KMS-11 (cell line): ENCODE results near the gene FRMPD4.

Source experiments
- H2AFZ ChIP-seq: fragments of 200-600 bp; sonication (generic); 2 replicates; pipeline ENCODE4 v1.6.1; 2016; ENCODE audit warnings: antibody characterized with exemption, mixed run types, low read depth
- H3K27ac ChIP-seq: fragments of 200-600 bp; sonication (generic); 2 replicates; pipeline ENCODE4 v1.6.1; 2016; ENCODE audit warnings: mild to moderate bottlenecking, mixed run types
- H3K27me3 ChIP-seq: fragments of 200-600 bp; sonication (generic); 2 replicates; pipeline ENCODE4 v1.6.1; 2017; ENCODE audit warnings: mild to moderate bottlenecking, low read depth, mixed run types, moderate library complexity; ENCODE audit not compliant: insufficient read depth
- H3K36me3 ChIP-seq: fragments of 200-600 bp; sonication (generic); 2 replicates; pipeline ENCODE4 v1.6.1; 2017; ENCODE audit warnings: mild to moderate bottlenecking, mixed run types; ENCODE audit not compliant: insufficient read depth
- H3K4me1 ChIP-seq: fragments of 200-600 bp; sonication (generic); 2 replicates; pipeline ENCODE4 v1.6.1; 2016; ENCODE audit warnings: mild to moderate bottlenecking, low read depth, mixed run types; ENCODE audit not compliant: poor library complexity, severe bottlenecking
- H3K4me2 ChIP-seq: fragments of 200-600 bp; sonication (generic); 2 replicates; pipeline ENCODE4 v1.7.0; 2016; ENCODE audit warnings: mild to moderate bottlenecking, mixed run types
- H3K4me3 ChIP-seq: fragments of 200-600 bp; sonication (generic); IDR thresholded peaks from 2 replicates; pipeline ENCODE4 v1.6.1; 2017; ENCODE audit warnings: low read depth, low read length, mixed read lengths; ENCODE audit not compliant: insufficient read depth
- H3K79me2 ChIP-seq: fragments of 200-600 bp; sonication (generic); 2 replicates; pipeline ENCODE4 v1.6.1; 2016; ENCODE audit warnings: low read depth, mixed run types; ENCODE audit not compliant: insufficient read depth
- H3K9ac ChIP-seq: fragments of 200-600 bp; sonication (generic); 2 replicates; pipeline ENCODE4 v1.6.1; 2016; ENCODE audit warnings: mild to moderate bottlenecking, mixed run types
- H4K20me1 ChIP-seq: fragments of 200-600 bp; sonication (generic); 2 replicates; pipeline ENCODE4 v1.6.1; 2016; ENCODE audit warnings: mild to moderate bottlenecking, mixed run types; ENCODE audit not compliant: insufficient read depth
- CTCF ChIP-seq: fragments of 200-600 bp; sonication (generic); conservative IDR thresholded peaks from 2 replicates; pipeline ENCODE4 v1.6.1; 2017; ENCODE audit warnings: low read depth, mild to moderate bottlenecking, antibody characterized with exemption, low read length, moderate library complexity, mixed read lengths

FRMPD4 gene

GRCh38 chrX:12322031-12322430, 183.8 kb downstream of the FRMPD4 start:
- no peak overlapping the region for H3K9ac ChIP-seq
- no peak overlapping the region for H2AFZ ChIP-seq
- H3K36me3 ChIP-seq = no peaks in the 10 kb centered on the region
- TF ChIP-seq CTCF = no peak
- no peaks in the 10 kb centered on the region for H3K4me1 ChIP-seq
- no peak overlapping the region for H3K27ac ChIP-seq
- no peak overlapping the region for H3K4me3 ChIP-seq
- no peaks in the 10 kb centered on the region for H3K27me3 ChIP-seq
- H3K4me2 ChIP-seq = no peak overlapping the region
- H4K20me1 ChIP-seq = no peaks in the 10 kb centered on the region
- H3K79me2 ChIP-seq = no peaks in the 10 kb centered on the region

GRCh38 chrX:12325171-12325570, 186.9 kb downstream of the FRMPD4 start:
- Histone ChIP-seq H3K27me3 (no peaks in the 10 kb centered on the region), H3K4me3 (no peak overlapping the region), H3K79me2 (no peaks in the 10 kb centered on the region), H3K4me1 (no peaks in the 10 kb centered on the region), H2AFZ (no peak overlapping the region), H4K20me1 (no peaks in the 10 kb centered on the region), H3K36me3 (no peaks in the 10 kb centered on the region), H3K27ac (no peak overlapping the region), H3K4me2 (no peak overlapping the region), H3K9ac (no peak overlapping the region)
- no peak for TF ChIP-seq CTCF

- no peak for TF ChIP-seq CTCF
- Histone ChIP-seq H3K9ac (no peak overlapping the region), H3K27me3 (no peaks in the 10 kb centered on the region), H3K36me3 (no peaks in the 10 kb centered on the region), H3K4me1 (no peaks in the 10 kb centered on the region), H2AFZ (no peak overlapping the region), H3K4me2 (no peak overlapping the region), H3K4me3 (no peak overlapping the region), H3K79me2 (no peaks in the 10 kb centered on the region), H3K27ac (no peak overlapping the region), H4K20me1 (no peaks in the 10 kb centered on the region)
Measured at GRCh38 chrX:12327836-12328235, 189.6 kb downstream of the FRMPD4 start.

- Histone ChIP-seq H3K27me3 (no peaks in the 10 kb centered on the region), H3K9ac (no peak overlapping the region), H3K4me3 (no peak overlapping the region), H3K79me2 (no peaks in the 10 kb centered on the region), H3K27ac (no peak overlapping the region), H2AFZ (no peak overlapping the region), H4K20me1 (no peaks in the 10 kb centered on the region), H3K4me1 (no peaks in the 10 kb centered on the region), H3K4me2 (no peak overlapping the region), H3K36me3 (no peaks in the 10 kb centered on the region)
- TF ChIP-seq CTCF = no peak
Measured at GRCh38 chrX:12329476-12329875, 191.2 kb downstream of the FRMPD4 start.

- H3K4me2 ChIP-seq = no peak overlapping the region
- no peaks in the 10 kb centered on the region for H3K27me3 ChIP-seq
- H2AFZ ChIP-seq = no peak overlapping the region
- no peak for TF ChIP-seq CTCF
- no peak overlapping the region for H3K4me3 ChIP-seq
- H3K4me1 ChIP-seq = no peaks in the 10 kb centered on the region
- H3K36me3 ChIP-seq = no peaks in the 10 kb centered on the region
- H3K79me2 ChIP-seq = no peaks in the 10 kb centered on the region
- no peak overlapping the region for H3K27ac ChIP-seq
- H4K20me1 ChIP-seq = no peaks in the 10 kb centered on the region
- no peak overlapping the region for H3K9ac ChIP-seq
Measured at GRCh38 chrX:12330841-12331240, 192.6 kb downstream of the FRMPD4 start.
